Activated naive CD4-positive, alpha-beta T cell treated with anti-CD3 and anti-CD28 coated beads for 36 hours (primary cell): ENCODE data around the gene PDPN. TPM values are rescaled to one million over a fixed set of nuclear protein-coding genes. Genes with fewer than 3 reads are reported as not detected.

Experiments used
- CTCF ChIA-PET: fragments of 350-600 bp; sonication (Branson Sonifier 250); formaldehyde crosslinking; loops from one replicate; lab custom pipeline; 2021; ENCODE audit warnings: antibody characterized with exemption; lab: Charles Lee
- DNase-seq: peaks from one replicate; pipeline ENCODE4 v3.0.0-alpha.2; 2020
- H3K27ac Mint-ChIP-seq: one replicate; pipeline ENCODE4 v1.8.0; 2021; ENCODE audit warnings: mild to moderate bottlenecking, mixed read lengths
- H3K27me3 Mint-ChIP-seq: one replicate; pipeline ENCODE4 v1.8.0; 2021; ENCODE audit warnings: low read depth, mixed read lengths
- H3K36me3 Mint-ChIP-seq: one replicate; pipeline ENCODE4 v1.8.0; 2021; ENCODE audit warnings: low read depth, mixed read lengths
- H3K4me1 Mint-ChIP-seq: one replicate; pipeline ENCODE4 v1.8.0; 2021; ENCODE audit warnings: low read depth, mixed read lengths
- H3K4me3 Mint-ChIP-seq: one replicate; pipeline ENCODE4 v1.8.0; 2021; ENCODE audit warnings: mild to moderate bottlenecking, moderate library complexity, mixed read lengths
- H3K9me3 Mint-ChIP-seq: one replicate; pipeline ENCODE4 v1.8.0; 2021; ENCODE audit warnings: mixed read lengths
- intact Hi-C: fragments of 100-400 bp; cut with micrococcal nuclease; formaldehyde crosslinking; loops from one replicate; pipeline ENCODE4 v1.15.1; 2023
- total RNA-seq, 2 experiments: library from RNA; stranded (reverse); gene quantifications; one replicate each; pipeline ENCODE4 v1.2.3, GENCODE V29; 2021

PDPN gene
- total RNA-seq, 2 experiments from 2014 or later: not detected

- H3K27me3 Mint-ChIP-seq: peaks cover 10% of the 10 kb centered on the region
- no peak overlapping the region for H3K4me3 Mint-ChIP-seq
- CTCF ChIA-PET: no interaction called here
- H3K4me1 Mint-ChIP-seq: no peaks in the 10 kb centered on the region
- no peaks in the 10 kb centered on the region for H3K36me3 Mint-ChIP-seq
- H3K9me3 Mint-ChIP-seq: no peaks in the 10 kb centered on the region
- DNase-seq: no peak
- intact Hi-C loops: no loop called here
- no peak overlapping the region for H3K27ac Mint-ChIP-seq
These were observed 17.3 kb downstream of the PDPN start for GRCh38 chr1:13600762-13601453.

GRCh38 chr1:13604176-13604575 is 20.5 kb downstream of the PDPN start:
- Mint-ChIP-seq H3K4me1 (no peaks in the 10 kb centered on the region), H3K36me3 (no peaks in the 10 kb centered on the region), H3K9me3 (no peaks in the 10 kb centered on the region), H3K27me3 (peaks cover 3% of the 10 kb centered on the region), H3K27ac (no peak overlapping the region), H3K4me3 (no peak overlapping the region)
- intact Hi-C loops: no loop called here
- CTCF ChIA-PET: no interaction called here
- DNase-seq: no peak

GRCh38 chr1:13604721-13605120 is 21.1 kb downstream of the PDPN start:
- H3K27ac Mint-ChIP-seq: no peak overlapping the region
- intact Hi-C loops: no loop called here
- peaks cover 3% of the 10 kb centered on the region for H3K27me3 Mint-ChIP-seq
- no peaks in the 10 kb centered on the region for H3K9me3 Mint-ChIP-seq
- no peaks in the 10 kb centered on the region for H3K36me3 Mint-ChIP-seq
- no peaks in the 10 kb centered on the region for H3K4me1 Mint-ChIP-seq
- H3K4me3 Mint-ChIP-seq: no peak overlapping the region
- CTCF ChIA-PET: no interaction called here
- DNase-seq: no peak

GRCh38 chr1:13605159-13605558 is 21.5 kb downstream of the PDPN start:
- Mint-ChIP-seq H3K4me3 (no peak overlapping the region), H3K9me3 (no peaks in the 10 kb centered on the region), H3K27me3 (peaks cover 5% of the 10 kb centered on the region), H3K4me1 (no peaks in the 10 kb centered on the region), H3K36me3 (no peaks in the 10 kb centered on the region), H3K27ac (no peak overlapping the region)
- no peak for DNase-seq
- CTCF ChIA-PET: no interaction called here
- intact Hi-C loops: no loop called here

GRCh38 chr1:13607002-13607401 is 23.4 kb downstream of the PDPN start:
- CTCF ChIA-PET: no interaction called here
- H3K9me3 Mint-ChIP-seq: no peaks in the 10 kb centered on the region
- H3K4me1 Mint-ChIP-seq: no peaks in the 10 kb centered on the region
- no peaks in the 10 kb centered on the region for H3K36me3 Mint-ChIP-seq
- H3K4me3 Mint-ChIP-seq: no peak overlapping the region
- no peak overlapping the region for H3K27ac Mint-ChIP-seq
- intact Hi-C loops: no loop called here
- no peak for DNase-seq
- peaks cover 7% of the 10 kb centered on the region for H3K27me3 Mint-ChIP-seq

GRCh38 chr1:13616234-13616633 is 32.6 kb downstream of the PDPN start:
- intact Hi-C loops: no loop called here
- Mint-ChIP-seq H3K4me3 (no peak overlapping the region), H3K27me3 (peaks cover 27% of the 10 kb centered on the region), H3K27ac (no peak overlapping the region), H3K9me3 (no peaks in the 10 kb centered on the region), H3K4me1 (no peaks in the 10 kb centered on the region), H3K36me3 (no peaks in the 10 kb centered on the region)
- DNase-seq: no peak
- CTCF ChIA-PET: no interaction called here

GRCh38 chr1:13617108-13617507 is 33.5 kb downstream of the PDPN start:
- no peak overlapping the region for H3K27ac Mint-ChIP-seq
- no peak overlapping the region for H3K4me3 Mint-ChIP-seq
- intact Hi-C loops: no loop called here
- no peaks in the 10 kb centered on the region for H3K36me3 Mint-ChIP-seq
- CTCF ChIA-PET: no interaction called here
- no peaks in the 10 kb centered on the region for H3K9me3 Mint-ChIP-seq
- no peak for DNase-seq
- H3K27me3 Mint-ChIP-seq: peaks cover 27% of the 10 kb centered on the region
- H3K4me1 Mint-ChIP-seq: no peaks in the 10 kb centered on the region

GRCh38 chr1:13617773-13618172 is 34.1 kb downstream of the PDPN start:
- Mint-ChIP-seq H3K27ac (no peak overlapping the region), H3K36me3 (no peaks in the 10 kb centered on the region), H3K4me1 (no peaks in the 10 kb centered on the region), H3K27me3 (peaks cover 27% of the 10 kb centered on the region), H3K9me3 (no peaks in the 10 kb centered on the region), H3K4me3 (no peak overlapping the region)
- intact Hi-C loops: no loop called here
- no peak for DNase-seq
- CTCF ChIA-PET: no interaction called here

GRCh38 chr1:13618483-13618882 is 34.9 kb downstream of the PDPN start:
- H3K27me3 Mint-ChIP-seq: peaks cover 27% of the 10 kb centered on the region
- H3K9me3 Mint-ChIP-seq: no peaks in the 10 kb centered on the region
- H3K27ac Mint-ChIP-seq: no peak overlapping the region
- H3K4me3 Mint-ChIP-seq: no peak overlapping the region
- DNase-seq: no peak
- H3K4me1 Mint-ChIP-seq: no peaks in the 10 kb centered on the region
- intact Hi-C loops: no loop called here
- CTCF ChIA-PET: no interaction called here
- H3K36me3 Mint-ChIP-seq: no peaks in the 10 kb centered on the region

- Mint-ChIP-seq H3K36me3 (no peaks in the 10 kb centered on the region), H3K27ac (no peak overlapping the region), H3K4me3 (no peak overlapping the region), H3K27me3 (peaks cover 25% of the 10 kb centered on the region), H3K9me3 (no peaks in the 10 kb centered on the region), H3K4me1 (no peaks in the 10 kb centered on the region)
- intact Hi-C loops: no loop called here
- DNase-seq: no peak
- CTCF ChIA-PET: no interaction called here
These were observed 36.3 kb downstream of the PDPN start for GRCh38 chr1:13619909-13620308.

- Mint-ChIP-seq H3K36me3 (no peaks in the 10 kb centered on the region), H3K27ac (no peak overlapping the region), H3K4me3 (no peak overlapping the region), H3K4me1 (no peaks in the 10 kb centered on the region), H3K27me3 (peaks cover 22% of the 10 kb centered on the region), H3K9me3 (no peaks in the 10 kb centered on the region)
- intact Hi-C loops: no loop called here
- CTCF ChIA-PET: no interaction called here
- DNase-seq: no peak
These were observed 37.2 kb downstream of the PDPN start for GRCh38 chr1:13620825-13621224.

GRCh38 chr1:13622446-13622845 is 38.8 kb downstream of the PDPN start:
- Mint-ChIP-seq H3K4me3 (no peak overlapping the region), H3K36me3 (no peaks in the 10 kb centered on the region), H3K27me3 (peaks cover 12% of the 10 kb centered on the region), H3K27ac (no peak overlapping the region), H3K4me1 (no peaks in the 10 kb centered on the region), H3K9me3 (no peaks in the 10 kb centered on the region)
- no peak for DNase-seq
- intact Hi-C loops: no loop called here
- CTCF ChIA-PET: no interaction called here

- H3K4me3 Mint-ChIP-seq: no peak overlapping the region
- H3K27ac Mint-ChIP-seq: no peak overlapping the region
- CTCF ChIA-PET: no interaction called here
- H3K9me3 Mint-ChIP-seq: no peaks in the 10 kb centered on the region
- H3K27me3 Mint-ChIP-seq: peaks cover 9% of the 10 kb centered on the region
- intact Hi-C loops: no loop called here
- DNase-seq: no peak
- H3K4me1 Mint-ChIP-seq: no peaks in the 10 kb centered on the region
- no peaks in the 10 kb centered on the region for H3K36me3 Mint-ChIP-seq
These were observed 39.5 kb downstream of the PDPN start for GRCh38 chr1:13623021-13623637.
